ENCODE measurements around the gene RGS14.
A peak's percentile ranks its signal among the peaks of the same experiment; 100 is the strongest.

The RGS14 gene

DNA sequence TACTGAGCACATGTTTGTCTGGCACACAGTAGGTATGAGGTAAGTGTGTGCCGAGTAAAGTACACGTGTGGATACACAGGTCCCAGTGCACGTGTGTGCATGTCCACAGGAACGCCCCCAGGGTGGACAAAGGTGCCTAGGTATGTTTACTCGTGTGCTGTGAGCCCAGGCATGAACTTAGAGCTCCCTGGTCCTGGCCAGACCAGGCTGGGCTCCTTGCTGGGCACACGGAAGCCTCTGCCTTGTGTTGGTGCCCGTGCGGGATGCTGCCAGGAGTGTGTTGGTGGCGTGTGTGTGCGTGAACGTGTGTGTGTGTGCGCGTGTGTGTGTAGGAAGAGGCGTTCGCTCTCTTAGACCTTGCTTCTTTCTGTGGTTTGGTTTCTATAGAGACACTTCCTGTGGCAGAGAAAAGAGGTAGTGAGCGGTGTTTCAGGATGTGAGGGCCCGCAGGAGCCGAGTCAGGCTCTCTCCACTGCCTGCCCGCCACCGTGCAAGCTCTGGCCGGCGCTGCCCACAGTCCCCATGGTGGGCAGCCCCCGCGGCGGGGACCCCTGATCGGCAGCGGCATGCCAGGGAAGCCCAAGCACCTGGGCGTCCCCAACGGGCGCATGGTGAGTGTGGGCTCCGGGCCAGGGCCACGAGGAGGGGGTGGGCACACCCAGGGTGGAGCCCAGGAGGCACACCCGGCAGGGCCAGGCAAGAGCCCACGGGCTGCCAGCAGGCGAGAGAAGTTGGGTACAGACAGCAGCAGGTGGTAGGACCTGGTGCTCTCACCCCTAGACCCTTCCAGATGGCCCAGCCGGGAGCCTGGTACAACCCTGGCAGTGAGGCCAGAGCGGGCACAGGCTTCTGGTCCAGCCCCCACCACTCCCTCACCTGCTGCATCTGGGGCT, at the start of gene RGS14:
RGS14 (plus strand) TSS at position 466 of the 893 bp plus-strand sequence; CDS start at position 567, 101 bp downstream.
- in situ Hi-C loops (cut with MboI; ENCODE audit: low pct_unique_long_range_greater_than_20kb, low sequenced_read_pairs, unreplicated experiment) = no loop called here
- no peak for TF ChIP-seq CTCF (IDR thresholded peaks at IDR 0.05; ENCODE audit: extremely low read depth, insufficient read depth, missing control alignments)
- peak; percentile 91 for DNase-seq (ENCODE audit: low spot score)

- in situ Hi-C loops (cut with MboI; ENCODE audit: low pct_unique_long_range_greater_than_20kb, low sequenced_read_pairs, unreplicated experiment) = no loop called here
- no peak for TF ChIP-seq CTCF (IDR thresholded peaks at IDR 0.05; ENCODE audit: extremely low read depth, insufficient read depth, missing control alignments)
- no peak for DNase-seq (ENCODE audit: low spot score)
Measured at GRCh38 chr5:177308740-177309139, 49.0 kb upstream of the RGS14 start.

DNA sequence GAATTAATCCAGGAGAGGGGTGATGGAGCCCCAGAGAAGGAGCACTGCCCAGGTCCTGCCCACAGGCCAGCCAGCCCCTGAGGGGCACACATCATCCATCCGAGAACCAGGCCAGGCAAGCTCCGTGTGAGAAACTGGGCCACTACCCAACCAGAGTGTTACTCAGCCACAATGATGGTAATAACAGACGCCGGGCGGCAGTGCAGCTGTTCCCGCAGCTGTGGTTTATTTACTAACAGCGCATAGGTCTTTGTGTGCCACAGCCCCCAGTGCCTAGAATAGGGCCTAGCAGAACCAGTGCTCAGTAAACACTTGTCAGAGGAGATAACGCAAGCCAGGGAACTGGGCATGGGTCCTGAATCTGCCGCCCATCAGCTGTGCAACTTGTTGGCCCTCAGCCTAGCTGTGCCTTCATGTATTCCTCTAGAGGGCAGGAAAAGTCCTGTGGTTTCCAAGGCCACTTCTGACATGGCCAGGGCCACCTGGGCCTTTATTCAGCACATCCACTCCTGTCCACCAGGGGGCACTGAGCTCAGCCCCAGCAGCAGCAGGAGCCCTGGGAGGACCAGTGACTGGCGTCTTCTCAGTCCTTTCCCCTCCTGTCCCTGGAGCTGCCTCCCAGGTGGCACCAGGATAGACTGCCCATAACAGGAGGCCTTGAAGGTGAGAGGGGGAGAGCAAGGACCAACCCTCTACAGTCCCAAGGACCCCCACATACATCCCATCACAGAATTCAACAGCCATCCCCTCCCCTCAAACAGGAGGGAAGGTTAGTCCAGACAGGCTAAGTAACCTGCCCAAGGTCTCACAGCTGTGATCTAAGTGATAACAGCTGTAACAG, 48.2 kb upstream of the RGS14 start:
- in situ Hi-C loops (cut with MboI; ENCODE audit: low pct_unique_long_range_greater_than_20kb, low sequenced_read_pairs, unreplicated experiment) = no loop called here
- DNase-seq (ENCODE audit: low spot score) = peak; percentile 79
- peak; percentile 91 for TF ChIP-seq CTCF (IDR thresholded peaks at IDR 0.05; ENCODE audit: extremely low read depth, insufficient read depth, missing control alignments)

DNA sequence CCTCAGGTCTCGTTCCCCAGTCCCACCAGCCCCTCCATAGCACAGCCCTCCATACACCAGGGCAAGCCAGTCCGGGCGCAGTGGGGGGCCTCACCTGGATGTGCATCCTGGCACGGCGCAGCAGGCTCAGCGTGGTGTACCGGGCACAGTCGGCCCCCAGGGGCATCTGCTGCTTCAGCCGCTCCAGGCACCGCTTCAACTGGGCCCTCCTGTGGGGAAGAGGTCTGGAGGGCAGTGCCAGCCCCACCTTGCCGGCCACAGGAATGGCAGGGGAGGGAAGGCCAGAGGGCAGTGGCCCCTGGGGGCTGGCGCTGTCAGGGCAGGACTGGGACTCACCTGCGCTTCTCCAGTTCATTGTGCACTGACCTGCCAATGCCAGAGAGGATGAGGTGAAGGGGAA, 47.4 kb upstream of the RGS14 start:
- in situ Hi-C loops (cut with MboI; ENCODE audit: low pct_unique_long_range_greater_than_20kb, low sequenced_read_pairs, unreplicated experiment) = no loop called here
- no peak for TF ChIP-seq CTCF (IDR thresholded peaks at IDR 0.05; ENCODE audit: extremely low read depth, insufficient read depth, missing control alignments)
- DNase-seq (ENCODE audit: low spot score) = no peak

GRCh38 chr5:177310757-177311391, 46.9 kb upstream of the RGS14 start:
- TF ChIP-seq CTCF (IDR thresholded peaks at IDR 0.05; ENCODE audit: extremely low read depth, insufficient read depth, missing control alignments) = no peak
- in situ Hi-C loops (cut with MboI; ENCODE audit: low pct_unique_long_range_greater_than_20kb, low sequenced_read_pairs, unreplicated experiment) = no loop called here
- DNase-seq (ENCODE audit: low spot score) = no peak

DNA sequence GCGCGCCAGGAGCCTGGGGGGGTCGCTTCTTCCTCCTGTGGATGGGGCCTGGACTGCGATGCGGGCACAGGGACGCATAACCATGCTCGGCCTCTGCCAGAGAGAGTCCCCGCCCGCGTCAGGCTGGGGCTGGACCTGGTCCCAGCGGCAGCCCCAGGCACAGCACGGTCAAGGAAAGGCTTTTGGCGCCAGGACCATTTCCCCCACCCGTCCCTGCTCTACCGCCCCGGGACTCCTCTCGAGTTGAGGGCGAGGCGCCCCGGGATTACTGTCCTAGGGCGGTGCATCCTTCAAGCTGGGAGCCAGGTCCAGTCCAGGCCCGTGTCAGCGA, 46.4 kb upstream of the RGS14 start:
- DNase-seq (ENCODE audit: low spot score) = no peak
- in situ Hi-C loops (cut with MboI; ENCODE audit: low pct_unique_long_range_greater_than_20kb, low sequenced_read_pairs, unreplicated experiment) = no loop called here
- TF ChIP-seq CTCF (IDR thresholded peaks at IDR 0.05; ENCODE audit: extremely low read depth, insufficient read depth, missing control alignments) = no peak
